Coronary artery (tissue), 2 donors: ENCODE measurements around the gene PCDHGA7.

Experiments used
- DNase-seq: peaks from one replicate; pipeline ENCODE4 v3.0.0-alpha.2; 2017; ENCODE audit warnings: low spot score
- H3K27ac ChIP-seq, 2 donors: fragments of 200-600 bp; sonication (generic); one replicate each; pipeline ENCODE4 v1.5.1; 2016 to 2019
- H3K4me3 ChIP-seq: fragments of 200-600 bp; sonication (generic); 2 replicates; pipeline ENCODE4 v1.5.1; 2016; ENCODE audit warnings: mild to moderate bottlenecking, moderate library complexity
- TF ChIP-seq, protein P1 (sequence below): fragments of 200-600 bp; sonication (generic); IDR thresholded peaks from one replicate; pipeline ENCODE4 v1.5.1; 2019; ENCODE audit warnings: antibody characterized with exemption

The PCDHGA7 gene

GRCh38 chr5:141356950-141357349 lies 25.6 kb upstream of the PCDHGA7 start:
- Histone ChIP-seq H3K4me3 (peak overlapping the region; percentile 45), H3K27ac (no peak overlapping the region)
- DNase-seq, result no peak
- TF ChIP-seq, protein P1, sequence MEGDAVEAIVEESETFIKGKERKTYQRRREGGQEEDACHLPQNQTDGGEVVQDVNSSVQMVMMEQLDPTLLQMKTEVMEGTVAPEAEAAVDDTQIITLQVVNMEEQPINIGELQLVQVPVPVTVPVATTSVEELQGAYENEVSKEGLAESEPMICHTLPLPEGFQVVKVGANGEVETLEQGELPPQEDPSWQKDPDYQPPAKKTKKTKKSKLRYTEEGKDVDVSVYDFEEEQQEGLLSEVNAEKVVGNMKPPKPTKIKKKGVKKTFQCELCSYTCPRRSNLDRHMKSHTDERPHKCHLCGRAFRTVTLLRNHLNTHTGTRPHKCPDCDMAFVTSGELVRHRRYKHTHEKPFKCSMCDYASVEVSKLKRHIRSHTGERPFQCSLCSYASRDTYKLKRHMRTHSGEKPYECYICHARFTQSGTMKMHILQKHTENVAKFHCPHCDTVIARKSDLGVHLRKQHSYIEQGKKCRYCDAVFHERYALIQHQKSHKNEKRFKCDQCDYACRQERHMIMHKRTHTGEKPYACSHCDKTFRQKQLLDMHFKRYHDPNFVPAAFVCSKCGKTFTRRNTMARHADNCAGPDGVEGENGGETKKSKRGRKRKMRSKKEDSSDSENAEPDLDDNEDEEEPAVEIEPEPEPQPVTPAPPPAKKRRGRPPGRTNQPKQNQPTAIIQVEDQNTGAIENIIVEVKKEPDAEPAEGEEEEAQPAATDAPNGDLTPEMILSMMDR, result no peak

DNA sequence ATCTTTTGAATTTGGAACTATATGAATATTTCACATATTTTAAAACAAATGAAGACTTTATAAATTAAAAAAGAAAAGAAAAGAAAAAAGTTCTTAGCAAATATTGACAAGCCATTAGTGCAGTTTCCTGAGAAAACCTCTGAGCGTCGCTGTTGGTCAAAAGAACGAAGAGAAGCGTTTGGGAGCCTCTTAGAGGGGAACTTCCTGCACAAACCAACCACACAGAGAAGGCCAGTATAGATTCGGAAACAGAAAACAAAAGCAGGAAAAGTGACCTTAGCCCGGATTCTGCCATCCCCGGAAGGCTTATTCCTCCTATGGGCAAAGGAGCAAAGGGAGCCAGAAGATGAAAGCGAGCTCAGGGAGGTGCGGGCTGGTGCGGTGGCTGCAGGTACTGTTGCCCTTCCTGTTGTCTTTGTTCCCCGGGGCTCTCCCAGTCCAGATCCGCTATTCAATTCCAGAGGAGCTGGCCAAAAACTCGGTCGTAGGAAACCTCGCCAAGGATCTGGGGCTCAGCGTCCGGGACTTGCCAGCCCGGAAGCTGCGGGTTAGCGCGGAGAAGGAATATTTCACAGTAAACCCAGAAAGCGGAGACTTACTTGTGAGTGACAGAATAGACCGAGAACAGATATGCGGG lies 22.6 kb upstream of the PCDHGA7 start, which contains the start of gene PCDHGB2:
PCDHGB2 (plus strand) TSS at position 205 of the 637 bp plus-strand sequence; CDS start at position 347, 142 bp downstream.
- H3K4me3 ChIP-seq, result peak within 1 kb of the TSS; percentile 49
- TF ChIP-seq, protein P1, result no peak
- no peak for DNase-seq
- no peak within 1 kb of the TSS for H3K27ac ChIP-seq

DNA sequence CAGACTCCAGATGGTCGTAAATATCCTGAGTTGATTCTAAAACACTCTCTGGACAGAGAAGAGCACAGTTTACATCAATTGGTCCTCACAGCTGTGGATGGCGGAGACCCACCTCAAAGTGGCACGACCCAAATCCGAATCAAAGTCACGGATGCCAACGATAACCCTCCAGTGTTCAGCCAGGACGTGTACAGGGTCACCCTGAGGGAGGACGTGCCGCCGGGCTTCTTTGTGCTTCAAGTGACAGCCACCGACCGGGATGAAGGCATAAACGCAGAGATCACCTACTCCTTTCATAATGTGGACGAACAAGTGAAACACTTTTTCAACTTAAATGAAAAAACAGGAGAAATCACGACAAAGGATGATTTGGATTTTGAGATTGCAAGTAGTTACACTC lies 21.9 kb upstream of the PCDHGA7 start:
- peak overlapping the region; percentile 49 for H3K4me3 ChIP-seq
- DNase-seq, result no peak
- no peak overlapping the region for H3K27ac ChIP-seq
- TF ChIP-seq, protein P1, result no peak

- Histone ChIP-seq H3K4me3 (no peak overlapping the region), H3K27ac (no peak overlapping the region)
- DNase-seq, result no peak
- TF ChIP-seq, protein P1, result no peak
Measured at GRCh38 chr5:141362719-141363118, 19.8 kb upstream of the PCDHGA7 start.

GRCh38 chr5:141363952-141364660 lies 18.4 kb upstream of the PCDHGA7 start, which contains the start of gene PCDHGA5:
TSS of gene PCDHGA5 (plus strand) at chr5:141364162. CDS start at chr5:141364331, 169 bp downstream.
- TF ChIP-seq, protein P1, result no peak
- no peak for DNase-seq
- Histone ChIP-seq H3K4me3 (peak within 1 kb of the TSS; percentile 19), H3K27ac (no peak within 1 kb of the TSS)

GRCh38 chr5:141366016-141366896 lies 16.3 kb upstream of the PCDHGA7 start:
- TF ChIP-seq, protein P1, result no peak
- Histone ChIP-seq H3K27ac (no peak overlapping the region), H3K4me3 (peak overlapping the region; percentile 19)
- no peak for DNase-seq
